Subcutaneous adipose tissue (tissue), 4 donors: ENCODE data around the gene SLC39A3. TPM values are rescaled to one million over a fixed set of nuclear protein-coding genes. Genes with fewer than 3 reads are reported as not detected.

ENCODE experiments used
- total RNA-seq, 4 donors: library from RNA; depleted of rRNA; stranded (reverse); fragments of >200 nt; gene quantifications; one replicate each; pipeline ENCODE4 v1.1.0, GENCODE V29; 2016
- TF ChIP-seq, protein P1 (sequence below): fragments of 450-650 bp; IDR thresholded peaks from one replicate; pipeline ENCODE4 v1.5.1; 2016; ENCODE audit warnings: low read depth, mild to moderate bottlenecking, control low read depth, antibody characterized with exemption, moderate library complexity

The SLC39A3 gene
- total RNA-seq, 4 donors from 2014 or later: 15.2 to 25.4 (median 21.3) TPM

DNA sequence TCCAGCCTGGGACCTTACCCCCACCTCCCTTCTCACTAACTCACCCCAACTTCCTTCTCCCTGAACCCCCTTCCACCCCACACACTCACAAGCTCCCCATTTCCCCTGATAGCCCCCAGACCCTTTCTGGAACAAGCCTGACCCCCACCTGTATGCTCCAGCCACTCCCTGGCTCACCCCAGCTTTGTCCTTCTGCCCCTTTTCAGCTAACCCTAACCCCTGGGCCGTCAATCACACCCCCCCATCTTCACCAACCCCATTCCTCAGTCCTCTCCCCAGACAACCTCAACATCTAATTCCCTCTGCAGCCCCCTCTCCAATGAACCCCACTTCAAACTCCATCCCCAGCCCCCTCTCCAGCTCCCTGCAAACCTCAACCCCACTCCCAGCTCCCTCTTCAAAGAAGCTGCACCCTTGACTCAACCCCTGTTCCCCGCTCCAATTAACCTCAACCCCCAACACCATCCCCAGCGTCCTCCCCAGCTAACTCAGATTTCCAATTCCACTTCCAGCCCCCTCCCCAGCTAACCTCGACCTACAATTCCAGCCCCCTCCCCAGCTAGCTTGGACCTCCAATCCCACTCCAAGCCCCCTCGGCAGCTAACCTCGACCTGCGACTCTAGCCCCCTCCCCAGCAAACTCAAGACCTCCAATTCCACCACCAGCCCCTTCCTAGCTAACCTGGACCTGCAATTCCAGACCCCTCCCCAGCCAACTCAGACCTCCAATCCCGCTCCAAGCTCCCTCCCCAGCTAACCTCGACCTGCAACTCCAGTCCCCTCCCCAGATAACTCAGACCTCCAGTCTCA is 38.3 kb downstream of the SLC39A3 start:
- TF ChIP-seq, protein P1, sequence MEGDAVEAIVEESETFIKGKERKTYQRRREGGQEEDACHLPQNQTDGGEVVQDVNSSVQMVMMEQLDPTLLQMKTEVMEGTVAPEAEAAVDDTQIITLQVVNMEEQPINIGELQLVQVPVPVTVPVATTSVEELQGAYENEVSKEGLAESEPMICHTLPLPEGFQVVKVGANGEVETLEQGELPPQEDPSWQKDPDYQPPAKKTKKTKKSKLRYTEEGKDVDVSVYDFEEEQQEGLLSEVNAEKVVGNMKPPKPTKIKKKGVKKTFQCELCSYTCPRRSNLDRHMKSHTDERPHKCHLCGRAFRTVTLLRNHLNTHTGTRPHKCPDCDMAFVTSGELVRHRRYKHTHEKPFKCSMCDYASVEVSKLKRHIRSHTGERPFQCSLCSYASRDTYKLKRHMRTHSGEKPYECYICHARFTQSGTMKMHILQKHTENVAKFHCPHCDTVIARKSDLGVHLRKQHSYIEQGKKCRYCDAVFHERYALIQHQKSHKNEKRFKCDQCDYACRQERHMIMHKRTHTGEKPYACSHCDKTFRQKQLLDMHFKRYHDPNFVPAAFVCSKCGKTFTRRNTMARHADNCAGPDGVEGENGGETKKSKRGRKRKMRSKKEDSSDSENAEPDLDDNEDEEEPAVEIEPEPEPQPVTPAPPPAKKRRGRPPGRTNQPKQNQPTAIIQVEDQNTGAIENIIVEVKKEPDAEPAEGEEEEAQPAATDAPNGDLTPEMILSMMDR: no peak

DNA sequence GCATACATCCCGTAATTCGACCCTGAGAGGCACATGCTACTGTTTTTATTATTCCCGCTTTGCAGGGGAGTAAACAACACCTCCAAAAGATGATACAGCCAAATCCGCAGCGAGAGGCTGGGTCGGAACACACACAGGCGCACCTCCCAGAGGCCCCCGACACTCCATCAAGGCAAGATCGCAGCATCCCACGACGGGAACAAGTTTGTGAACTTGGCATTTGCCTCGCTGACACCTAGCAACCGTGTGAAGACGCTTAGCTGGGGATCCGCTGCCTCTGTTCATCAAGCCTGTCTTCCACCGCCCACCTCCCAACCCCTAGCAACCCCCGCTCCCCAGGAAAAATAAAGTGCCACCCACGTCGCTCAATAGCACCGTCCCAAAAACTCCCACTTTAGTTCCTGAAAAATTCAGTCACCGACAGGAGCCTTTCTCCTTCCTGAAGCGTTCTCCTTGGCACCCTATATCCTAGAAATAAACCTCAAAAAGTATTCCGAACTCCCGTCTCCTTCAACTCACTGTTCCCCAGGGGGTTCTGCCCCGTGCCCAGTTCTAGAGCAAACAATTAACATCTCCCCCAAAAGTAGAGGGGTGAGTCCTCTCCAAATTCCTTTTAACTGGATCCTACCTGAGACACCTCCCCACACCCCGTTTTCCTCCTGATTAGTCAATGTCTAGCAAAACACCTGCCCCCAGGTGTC is 39.0 kb downstream of the SLC39A3 start:
- TF ChIP-seq, protein P1: no peak

DNA sequence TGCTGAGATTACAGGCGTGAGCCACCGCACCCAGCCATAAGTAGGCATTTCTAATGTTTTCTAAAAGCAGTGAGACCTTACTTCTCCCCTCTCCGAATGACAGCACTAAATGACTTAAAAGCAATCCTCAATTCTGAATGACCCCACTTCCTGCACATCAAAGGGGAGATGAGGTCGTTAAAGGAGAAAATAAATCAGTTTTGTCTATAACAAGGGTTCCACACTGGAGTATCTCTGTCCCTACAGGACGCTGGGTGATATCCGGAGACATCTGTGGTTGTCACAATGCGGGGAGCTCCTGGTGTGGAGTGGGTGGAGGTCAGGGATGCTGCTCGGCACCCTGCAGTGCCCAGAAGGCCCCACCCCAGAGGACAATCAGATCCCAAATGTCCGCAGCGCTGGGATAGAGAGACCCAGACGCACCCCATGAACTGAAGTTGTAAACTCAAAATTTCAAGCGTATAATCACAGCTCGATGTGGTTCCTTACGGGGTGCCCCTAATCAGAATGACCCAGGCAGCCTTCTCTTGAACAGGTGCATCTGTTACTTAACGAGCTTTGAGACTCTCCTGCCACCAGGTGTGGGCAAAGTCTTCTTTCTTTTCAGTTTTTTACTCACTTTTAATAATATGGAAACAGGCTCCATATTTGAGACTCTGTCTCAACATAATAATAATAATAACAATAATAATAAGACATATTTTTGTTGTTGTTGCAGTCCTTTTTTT is 40.2 kb downstream of the SLC39A3 start:
- TF ChIP-seq, protein P1: no peak

DNA sequence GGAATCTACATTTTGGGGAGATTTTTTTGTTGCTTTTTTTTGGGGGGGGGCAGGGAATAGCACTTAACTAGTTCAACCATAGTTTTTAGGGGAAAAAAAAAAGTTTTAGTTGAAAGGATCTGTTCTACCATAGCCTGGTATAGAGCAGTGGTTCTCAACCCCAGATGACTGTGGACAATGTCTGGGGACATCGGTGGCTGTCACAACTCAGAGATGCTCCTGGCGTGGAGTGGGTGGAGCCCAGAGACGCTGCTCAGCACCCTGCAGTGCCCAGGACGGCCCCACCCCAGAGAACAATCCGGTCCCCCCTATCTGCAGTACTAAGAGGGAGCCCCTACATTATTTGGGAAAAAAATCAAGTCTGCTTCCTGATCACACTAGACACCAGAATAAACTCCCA is 45.6 kb downstream of the SLC39A3 start:
- TF ChIP-seq, protein P1: no peak

DNA sequence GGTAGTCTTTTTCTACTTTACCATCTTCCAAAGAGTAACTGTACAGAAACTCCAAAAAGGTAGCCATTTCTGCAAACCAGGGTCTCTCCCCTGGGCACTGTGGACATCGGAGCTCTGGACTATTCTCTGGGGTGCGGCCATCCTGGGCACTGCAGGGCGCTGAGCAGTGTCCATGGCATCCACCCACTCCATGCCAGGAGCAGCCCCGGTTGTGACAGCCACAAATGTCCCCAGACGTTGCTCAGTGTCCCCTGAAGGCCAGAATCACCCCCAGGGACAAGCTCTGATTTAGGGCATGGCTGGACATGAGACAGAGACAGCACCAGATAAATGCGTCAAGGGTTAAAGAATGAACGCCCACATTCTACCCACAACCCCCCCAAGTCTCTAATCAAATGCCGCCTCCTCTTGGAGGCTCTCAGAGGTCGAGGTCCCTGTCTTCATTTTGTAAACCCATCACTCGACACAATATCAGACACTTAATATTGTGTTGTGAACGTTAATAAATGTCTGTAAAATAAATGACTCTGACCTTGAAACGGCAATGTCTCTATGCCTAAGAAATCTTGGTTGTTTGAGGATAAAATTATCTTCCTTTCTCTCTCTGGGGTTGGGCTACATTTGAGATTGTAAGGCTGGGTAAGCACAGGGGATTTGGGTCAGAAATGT is 46.2 kb downstream of the SLC39A3 start:
- TF ChIP-seq, protein P1: no peak

DNA sequence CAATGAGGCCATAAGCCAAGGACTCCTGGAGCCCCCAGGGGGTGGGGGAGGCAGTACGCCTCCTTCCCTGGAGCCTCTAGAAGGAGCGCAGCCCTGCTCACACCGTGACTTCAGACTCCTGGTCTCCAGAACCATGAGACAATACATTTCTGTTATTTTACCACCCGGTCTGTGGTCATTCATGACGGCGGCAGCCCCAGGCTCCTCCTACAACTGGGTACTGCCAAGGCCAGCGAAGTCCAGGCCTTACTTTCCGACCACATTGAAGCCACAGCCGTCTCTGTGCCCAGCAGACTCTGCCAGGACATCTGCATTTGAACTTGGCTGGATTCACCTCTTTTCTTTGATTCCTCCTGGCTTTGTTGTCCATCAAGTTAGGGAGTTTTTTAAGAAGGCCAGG is 47.9 kb downstream of the SLC39A3 start:
- TF ChIP-seq, protein P1: no peak
